NT2/D1 (cell line): ENCODE data around the gene RBMXL3.

ENCODE experiments used
- SUZ12 ChIP-seq: IDR thresholded peaks from 2 replicates; pipeline ENCODE4 v1.6.1; 2011; ENCODE audit not compliant: insufficient read length, insufficient read depth; ENCODE audit errors: extremely low read depth
- YY1 ChIP-seq: IDR thresholded peaks from 2 replicates; pipeline ENCODE4 v1.6.1; 2011; ENCODE audit not compliant: insufficient read length, insufficient read depth
- ZNF274 ChIP-seq: IDR thresholded peaks from 2 replicates; pipeline ENCODE4 v1.6.1; 2011; ENCODE audit warnings: mild to moderate bottlenecking, low read depth, low read length

DNA sequence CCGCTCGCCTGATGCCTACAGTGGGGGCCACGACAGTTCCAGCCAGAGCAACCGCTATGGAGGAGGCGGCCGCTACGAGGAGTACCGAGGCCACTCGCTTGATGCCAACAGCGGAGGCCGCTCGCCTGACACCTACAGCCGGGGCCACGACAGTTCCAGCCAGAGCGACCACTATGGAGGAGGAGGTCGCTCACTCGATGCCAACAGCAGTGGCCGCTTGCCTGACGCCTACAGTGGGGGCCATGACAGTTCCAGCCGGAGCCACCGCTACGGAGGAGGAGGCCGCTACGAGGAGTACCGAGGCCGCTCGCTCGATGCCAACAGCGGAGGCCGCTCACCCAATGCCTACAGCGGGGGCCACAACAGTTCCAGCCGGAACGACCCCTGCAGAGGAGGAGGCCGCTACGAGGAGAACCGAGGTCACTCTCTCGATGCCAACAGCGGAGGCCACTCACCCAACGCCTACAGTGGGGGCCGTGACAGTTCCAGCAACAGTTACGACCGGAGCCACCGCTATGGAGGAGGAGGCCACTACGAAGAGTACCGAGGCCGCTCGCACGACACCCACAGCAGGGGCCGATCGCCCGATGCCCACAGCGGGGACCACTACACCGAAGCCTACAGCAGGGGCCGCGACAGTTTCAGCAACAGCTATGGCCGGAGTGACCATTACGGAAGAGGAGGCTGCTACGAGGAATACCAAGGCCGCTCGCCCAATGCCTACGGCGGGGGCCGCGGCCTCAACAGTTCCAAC, 2.5 kb downstream of the RBMXL3 start:
- TF ChIP-seq ZNF274 (no peak), YY1 (no peak), SUZ12 (no peak)
